ENCODE results near the gene TMEM128. TPM values are rescaled to one million over a fixed set of nuclear protein-coding genes. Genes with fewer than 3 reads are reported as not detected.
A peak's percentile ranks its signal among the peaks of the same experiment; 100 is the strongest.

The TMEM128 gene
- total and polyA plus RNA-seq, 2 of the 13 experiments (the other 11 are each of a cell fraction or from before 2014, with no cell fraction given): 19.4 to 27.9 TPM

- TF ChIP-seq PRMT3 (CRISPR knock-in tag; IDR thresholded peaks at IDR 0.05; ENCODE audit: borderline replicate concordance, low read depth) (no peak), TRAFD1 (CRISPR knock-in tag; IDR thresholded peaks at IDR 0.05; ENCODE audit: borderline replicate concordance) (no peak), HOXA9 (CRISPR knock-in tag; IDR thresholded peaks at IDR 0.05; ENCODE audit: borderline replicate concordance) (peak; percentile 75; the same call in 1 of the 2 replicates), ZNF75D (CRISPR knock-in tag; IDR thresholded peaks at IDR 0.05; ENCODE audit: borderline replicate concordance) (no peak), RAD21 (CRISPR knock-in tag; IDR thresholded peaks at IDR 0.05) (no peak), ZFYVE20 (CRISPR knock-in tag; IDR thresholded peaks at IDR 0.05; ENCODE audit: borderline replicate concordance, low read depth) (no peak), SIN3A (IDR thresholded peaks at IDR 0.05; ENCODE audit: borderline replicate concordance, low read depth, low read length) (peak; percentile 39; the same call in 1 of the 2 replicates), ZNF354B (CRISPR knock-in tag; IDR thresholded peaks at IDR 0.05) (no peak), RFX1 (IDR thresholded peaks at IDR 0.05) (no peak), TOPORS (CRISPR knock-in tag; IDR thresholded peaks at IDR 0.05) (no peak), ZNF253 (CRISPR knock-in tag; IDR thresholded peaks at IDR 0.05; ENCODE audit: borderline replicate concordance) (no peak), RFX3 (CRISPR knock-in tag; IDR thresholded peaks at IDR 0.05) (peak; percentile 33; the same call in 1 of the 2 replicates), ZBTB7A (CRISPR knock-in tag; IDR thresholded peaks at IDR 0.05) (no peak), MEIS1 (CRISPR knock-in tag; IDR thresholded peaks at IDR 0.05; ENCODE audit: borderline replicate concordance) (no peak), ZNF746 (CRISPR knock-in tag; IDR thresholded peaks at IDR 0.05) (no peak), IKZF4 (CRISPR knock-in tag; IDR thresholded peaks at IDR 0.05; ENCODE audit: borderline replicate concordance, low read depth, not compliant biosample characterization) (no peak), NFE2 (CRISPR knock-in tag; IDR thresholded peaks at IDR 0.05) (no peak), RAD51 (IDR thresholded peaks at IDR 0.05; ENCODE audit: borderline replicate concordance) (no peak), ZNF207 (IDR thresholded peaks at IDR 0.05; ENCODE audit: borderline replicate concordance) (no peak), HDAC6 (IDR thresholded peaks at IDR 0.05; ENCODE audit: low read depth, low read length) (no peak), CSRNP2 (CRISPR knock-in tag; conservative IDR thresholded peaks at IDR 0.05; ENCODE audit: low read depth) (no peak), KLF9 (CRISPR knock-in tag; IDR thresholded peaks at IDR 0.05; ENCODE audit: low read depth) (peak; percentile 25; the same call in 1 of the 2 replicates), FOXA1 (IDR thresholded peaks at IDR 0.05) (no peak), FOXA1 (CRISPR knock-in tag; IDR thresholded peaks at IDR 0.05) (peak; percentile 57), ZFP41 (CRISPR knock-in tag; IDR thresholded peaks at IDR 0.05; ENCODE audit: borderline replicate concordance) (no peak), ZNF124 (CRISPR knock-in tag; IDR thresholded peaks at IDR 0.05) (peak; percentile 80), ZNF761 (CRISPR knock-in tag; conservative IDR thresholded peaks at IDR 0.05) (0 out of 2 replicates have a peak, but pooled peaks have one; percentile 21), XRCC5 (optimal IDR thresholded peaks at IDR 0.05; ENCODE audit: low read length) (no peak)
Measured at GRCh38 chr4:4248029-4248884, at the start of gene TMEM128 (continued).

Data from HepG2 (cell line).